GM12891 (cell line): ENCODE data around the gene ZBTB48.

Experiments
- DNase-seq: peaks from one replicate; pipeline ENCODE4 v3.0.0; 2011; ENCODE audit warnings: low spot score; ENCODE audit not compliant: insufficient read length
- FAIRE-seq: peaks from 2 replicates; lab custom pipeline; 2011; peaks lifted over from hg19 to GRCh38; lab: Jason Lieb, UNC
- PAX5 ChIP-seq: IDR thresholded peaks from 2 replicates; pipeline ENCODE4 v1.6.1; 2011; ENCODE audit warnings: low read length, moderate library complexity, mild to moderate bottlenecking; ENCODE audit not compliant: insufficient read depth, severe bottlenecking
- POLR2A ChIP-seq: IDR thresholded peaks from 2 replicates; pipeline ENCODE4 v1.6.1; 2011; ENCODE audit warnings: low read depth, low read length, control low read depth
- POLR2AphosphoS5 ChIP-seq: IDR thresholded peaks from 2 replicates; pipeline ENCODE4 v1.6.1; 2011; ENCODE audit warnings: low read depth, low read length, control low read depth
- POU2F2 ChIP-seq: IDR thresholded peaks from 2 replicates; pipeline ENCODE4 v1.6.1; 2011; ENCODE audit warnings: low read depth, mild to moderate bottlenecking, control low read depth, low read length, moderate library complexity
- SPI1 ChIP-seq: IDR thresholded peaks from 2 replicates; pipeline ENCODE4 v1.6.1; 2011; ENCODE audit warnings: low read depth, low read length, control low read depth
- TAF1 ChIP-seq: IDR thresholded peaks from 2 replicates; pipeline ENCODE4 v1.6.1; 2011; ENCODE audit warnings: low read depth, low read length, control low read depth

Gene ZBTB48

DNA sequence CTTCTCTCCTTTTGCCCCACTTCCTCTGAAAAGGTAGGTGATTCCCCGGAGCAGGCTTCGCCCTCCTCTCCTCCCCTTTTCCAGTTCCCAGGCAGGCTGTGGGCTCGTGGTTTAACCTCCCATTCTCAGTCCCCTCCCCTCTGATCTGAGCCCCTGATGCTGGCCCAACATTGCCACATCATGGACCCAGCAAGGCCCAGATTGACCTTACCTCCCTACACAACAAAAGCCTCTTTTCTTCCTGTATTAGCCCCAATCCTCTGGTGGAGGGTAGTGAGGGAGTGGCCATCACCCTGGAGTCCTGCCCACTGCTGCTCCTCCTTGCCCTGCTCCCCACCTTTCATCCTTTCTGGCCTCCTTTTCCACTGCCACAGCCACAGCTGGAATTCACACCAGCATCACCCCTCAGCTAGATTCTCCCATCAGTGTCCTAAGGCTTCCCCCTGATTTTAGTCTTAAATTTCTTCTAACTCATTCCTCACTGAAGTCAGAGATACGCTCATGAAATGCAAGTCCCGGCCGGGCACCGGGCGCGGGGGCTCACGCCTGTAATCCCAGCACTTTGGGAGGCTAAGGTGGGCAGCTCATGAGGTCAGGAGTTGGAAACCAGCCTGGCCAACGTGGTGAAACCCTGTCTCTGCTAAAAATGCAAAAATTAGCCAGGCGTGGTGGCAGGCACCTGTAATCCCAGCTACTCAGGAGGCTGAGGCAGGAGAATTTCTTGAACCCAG is 7.0 kb upstream of the ZBTB48 start:
- no peak for DNase-seq
- no peak for FAIRE-seq
- TF ChIP-seq POLR2A (no peak), PAX5 (no peak), TAF1 (no peak), POLR2AphosphoS5 (no peak), SPI1 (no peak), POU2F2 (no peak)

DNA sequence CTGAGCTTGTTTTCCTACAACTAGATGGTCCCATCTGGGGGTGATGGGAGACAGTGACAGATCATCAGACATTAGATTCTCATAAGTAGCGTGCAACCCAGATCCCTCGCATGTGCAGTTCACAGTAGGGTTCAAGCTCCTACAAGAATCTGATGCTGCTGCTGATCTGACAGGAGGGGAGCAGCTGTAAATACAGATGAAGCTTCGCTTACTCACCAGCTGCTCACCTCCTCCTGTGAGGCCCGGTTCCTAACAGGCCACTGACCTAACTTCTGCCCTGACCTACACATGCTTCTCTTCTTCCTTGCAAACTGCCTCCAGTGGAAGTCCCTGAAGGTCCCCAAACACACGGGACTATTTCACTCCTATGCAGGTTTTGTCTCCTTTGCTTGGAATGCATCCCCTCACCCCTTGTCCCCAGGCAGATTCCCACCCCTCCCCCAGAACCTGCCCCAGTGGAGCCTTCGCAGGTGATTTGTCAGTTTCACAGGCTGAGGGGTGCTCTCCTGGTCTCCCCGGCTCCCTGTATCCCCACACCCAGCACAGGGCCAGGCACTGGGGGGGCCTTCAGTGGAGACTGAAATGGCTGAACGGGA is 5.7 kb upstream of the ZBTB48 start:
- DNase-seq (no peak), FAIRE-seq (peak; percentile 33)
- TF ChIP-seq PAX5: no peak
- TF ChIP-seq TAF1: no peak
- no peak for TF ChIP-seq POLR2A
- TF ChIP-seq SPI1: no peak
- no peak for TF ChIP-seq POU2F2
- no peak for TF ChIP-seq POLR2AphosphoS5

- FAIRE-seq (no peak), DNase-seq (no peak)
- TF ChIP-seq TAF1 (no peak), POLR2A (no peak), SPI1 (no peak), POLR2AphosphoS5 (no peak), POU2F2 (no peak), PAX5 (no peak)
These were observed 5.0 kb upstream of the ZBTB48 start for GRCh38 chr1:6574818-6575217.

- TF ChIP-seq POLR2A: no peak
- no peak for TF ChIP-seq TAF1
- TF ChIP-seq POLR2AphosphoS5: no peak
- no peak for TF ChIP-seq PAX5
- TF ChIP-seq SPI1: no peak
- no peak for TF ChIP-seq POU2F2
- no peak for DNase-seq
- FAIRE-seq: no peak
These were observed 1.8 kb upstream of the ZBTB48 start for GRCh38 chr1:6577831-6578525.

DNA sequence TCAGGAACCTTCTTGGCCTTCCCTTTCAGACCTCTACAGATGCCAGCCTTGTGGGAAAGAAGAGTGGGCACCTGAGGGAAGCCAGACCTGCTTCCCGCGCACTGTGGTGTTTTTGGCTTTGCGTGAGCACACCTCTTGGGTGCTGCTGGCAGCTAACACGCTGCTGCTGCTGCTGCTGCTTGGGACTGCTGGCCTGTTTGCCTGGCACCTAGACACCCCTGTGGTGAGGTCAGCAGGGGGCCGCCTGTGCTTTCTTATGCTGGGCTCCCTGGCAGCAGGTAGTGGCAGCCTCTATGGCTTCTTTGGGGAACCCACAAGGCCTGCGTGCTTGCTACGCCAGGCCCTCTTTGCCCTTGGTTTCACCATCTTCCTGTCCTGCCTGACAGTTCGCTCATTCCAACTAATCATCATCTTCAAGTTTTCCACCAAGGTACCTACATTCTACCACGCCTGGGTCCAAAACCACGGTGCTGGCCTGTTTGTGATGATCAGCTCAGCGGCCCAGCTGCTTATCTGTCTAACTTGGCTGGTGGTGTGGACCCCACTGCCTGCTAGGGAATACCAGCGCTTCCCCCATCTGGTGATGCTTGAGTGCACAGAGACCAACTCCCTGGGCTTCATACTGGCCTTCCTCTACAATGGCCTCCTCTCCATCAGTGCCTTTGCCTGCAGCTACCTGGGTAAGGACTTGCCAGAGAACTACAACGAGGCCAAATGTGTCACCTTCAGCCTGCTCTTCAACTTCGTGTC is 995 bp upstream of the ZBTB48 start:
- TF ChIP-seq PAX5 (no peak), SPI1 (no peak), TAF1 (no peak), POLR2AphosphoS5 (no peak), POLR2A (no peak), POU2F2 (no peak)
- no peak for DNase-seq
- FAIRE-seq: no peak

DNA sequence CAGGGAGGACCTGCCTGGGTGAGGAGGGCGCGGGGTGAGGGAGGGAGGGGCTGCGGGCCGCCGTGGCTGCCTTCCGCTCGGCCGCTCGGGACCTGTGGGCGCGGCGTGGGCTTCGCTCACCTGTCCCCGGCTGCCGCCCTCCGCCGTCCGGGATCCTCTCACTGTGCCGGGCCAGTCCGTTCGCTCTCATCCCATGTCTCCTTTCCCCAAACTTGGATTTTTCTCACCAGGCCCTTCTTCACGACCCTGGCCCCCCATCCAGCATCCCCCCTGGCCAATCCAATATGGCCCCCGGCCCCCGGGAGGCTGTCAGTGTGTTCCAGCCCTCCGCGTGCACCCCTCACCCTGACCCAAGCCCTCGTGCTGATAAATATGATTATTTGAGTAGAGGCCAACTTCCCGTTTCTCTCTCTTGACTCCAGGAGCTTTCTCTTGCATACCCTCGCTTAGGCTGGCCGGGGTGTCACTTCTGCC is 362 bp downstream of the ZBTB48 start:
- TF ChIP-seq POLR2A (no peak), POLR2AphosphoS5 (no peak), SPI1 (no peak), POU2F2 (no peak), TAF1 (no peak; the same call in none of the 2 replicates), PAX5 (no peak)
- FAIRE-seq (no peak), DNase-seq (no peak)

DNA sequence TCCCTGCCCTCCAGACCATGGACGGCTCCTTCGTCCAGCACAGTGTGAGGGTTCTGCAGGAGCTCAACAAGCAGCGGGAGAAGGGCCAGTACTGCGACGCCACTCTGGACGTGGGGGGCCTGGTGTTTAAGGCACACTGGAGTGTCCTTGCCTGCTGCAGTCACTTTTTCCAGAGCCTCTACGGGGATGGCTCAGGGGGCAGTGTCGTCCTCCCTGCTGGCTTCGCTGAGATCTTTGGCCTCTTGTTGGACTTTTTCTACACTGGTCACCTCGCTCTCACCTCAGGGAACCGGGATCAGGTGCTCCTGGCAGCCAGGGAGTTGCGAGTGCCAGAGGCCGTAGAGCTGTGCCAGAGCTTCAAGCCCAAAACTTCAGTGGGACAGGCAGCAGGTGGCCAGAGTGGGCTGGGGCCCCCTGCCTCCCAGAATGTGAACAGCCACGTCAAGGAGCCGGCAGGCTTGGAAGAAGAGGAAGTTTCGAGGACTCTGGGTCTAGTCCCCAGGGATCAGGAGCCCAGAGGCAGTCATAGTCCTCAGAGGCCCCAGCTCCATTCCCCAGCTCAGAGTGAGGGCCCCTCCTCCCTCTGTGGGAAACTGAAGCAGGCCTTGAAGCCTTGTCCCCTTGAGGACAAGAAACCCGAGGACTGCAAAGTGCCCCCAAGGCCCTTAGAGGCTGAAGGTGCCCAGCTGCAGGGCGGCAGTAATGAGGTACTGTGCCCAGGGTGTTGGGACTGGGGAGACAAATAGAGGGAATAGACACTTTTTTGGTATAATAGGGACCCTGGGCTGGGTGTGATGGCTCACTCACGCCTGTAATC is 1.0 kb downstream of the ZBTB48 start:
- FAIRE-seq (peak; percentile 66), DNase-seq (no peak)
- TF ChIP-seq POLR2A (no peak), POLR2AphosphoS5 (no peak), PAX5 (no peak), POU2F2 (no peak)

GRCh38 chr1:6581561-6582305 is 1.9 kb downstream of the ZBTB48 start:
- no peak for DNase-seq
- TF ChIP-seq SPI1 (peak; percentile 20; the same call in 1 of the 2 replicates), POLR2A (0 out of 2 replicates have a peak, but pooled peaks have one; percentile 2), POU2F2 (no peak)
- peak; percentile 78 for FAIRE-seq
